Transverse colon (tissue), 4 donors: ENCODE measurements around the gene ZNF273.

ENCODE experiments used
- CTCF ChIP-seq, 5 experiments: fragments of 200-600 bp in 3 of 5; fragments of 450-650 bp in 2 of 5; sonication (generic) in 3 of 5; IDR thresholded peaks; 1 replicate in 2 of 5; 2 replicates in 3 of 5; pipeline ENCODE4 v1.5.1; 2016 to 2017; ENCODE audit warnings: antibody characterized with exemption in 5 of 5, inconsistent platforms in 3 of 5, mild to moderate bottlenecking in 2 of 5, moderate library complexity in 1 of 5
- EP300 ChIP-seq: sonication (generic); formaldehyde crosslinking; IDR thresholded peaks from one replicate; pipeline ENCODE4 v1.6.1; 2017; ENCODE audit warnings: antibody characterized with exemption, low read depth
- POLR2A ChIP-seq: fragments of 450-650 bp; IDR thresholded peaks from one replicate; pipeline ENCODE4 v1.6.1; 2016; ENCODE audit warnings: antibody characterized with exemption, mild to moderate bottlenecking, moderate library complexity
- POLR2AphosphoS5 ChIP-seq, 3 donors: sonication (generic); formaldehyde crosslinking; IDR thresholded peaks; one replicate each; pipeline ENCODE4 v1.6.1; 2016; ENCODE audit warnings: antibody characterized with exemption in 3 of 3

- TF ChIP-seq CTCF (IDR thresholded peaks at IDR 0.05) (no peak), POLR2AphosphoS5 (IDR thresholded peaks at IDR 0.05) (no peak), POLR2A (no peak), EP300 (no peak)
Measured at GRCh38 chr7:64869912-64870562, 33.0 kb upstream of the ZNF273 start.
